SHP77 treated with DMSO at 0.1 percent for 48 hours (cell line): Measurements from ENCODE around the gene PRKN.

ENCODE experiments used
- DNase-seq: peaks from one replicate; lab custom pipeline; 2025; lab: John Stamatoyannopoulos, UW

PRKN gene

DNA sequence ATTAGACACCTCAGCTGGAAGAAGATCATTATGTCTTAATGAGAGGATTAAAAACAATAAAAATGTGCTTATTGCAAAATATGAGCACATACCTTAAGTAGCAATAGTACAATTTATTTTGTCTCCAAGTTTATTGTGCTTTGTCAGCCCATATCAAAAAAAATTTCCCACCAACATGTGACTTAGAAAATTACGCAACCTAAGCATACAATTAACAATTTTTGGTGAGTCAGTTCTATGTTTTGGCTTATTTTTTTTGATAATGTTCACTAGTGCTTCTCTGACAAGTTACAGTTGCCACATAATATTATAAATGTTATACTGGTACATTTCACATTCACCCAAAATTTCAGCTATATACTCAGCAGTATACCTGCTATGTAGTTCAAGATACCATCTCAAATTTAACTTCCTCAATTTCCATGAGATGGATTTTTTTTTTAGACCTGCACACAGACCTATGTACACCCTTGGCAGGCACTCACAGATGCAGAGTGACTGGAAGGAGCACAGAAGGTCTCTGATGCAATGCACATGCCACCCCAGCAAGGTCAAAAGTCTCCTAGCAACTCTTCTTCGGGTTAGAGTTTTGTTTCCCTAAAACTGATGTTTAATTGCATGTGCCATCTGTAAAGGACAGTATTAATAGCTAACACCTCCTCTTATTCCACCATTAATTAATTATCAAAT is 112.4 kb downstream of the PRKN start:
- no peak for DNase-seq

DNA sequence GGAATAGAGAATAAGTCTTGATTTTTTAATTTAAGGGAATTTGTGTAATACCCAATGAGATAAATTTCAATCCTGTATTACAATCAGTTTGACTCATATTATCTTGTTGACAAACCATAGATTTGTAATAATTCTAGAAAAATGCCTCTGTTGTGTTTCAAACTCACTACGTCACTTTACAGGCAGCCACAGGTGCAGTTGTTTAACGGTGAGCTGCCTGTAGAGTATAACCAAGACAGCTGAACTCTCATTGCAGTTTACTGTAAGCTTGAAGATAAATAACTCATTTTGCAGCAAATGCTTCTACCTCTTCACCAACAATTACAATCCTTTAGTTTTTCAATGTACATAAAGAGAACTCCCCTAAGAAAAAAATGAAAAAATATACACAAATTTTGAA is 114.3 kb downstream of the PRKN start:
- DNase-seq: no peak

GRCh38 chr6:162612613-162613012 is 115.0 kb downstream of the PRKN start:
- no peak for DNase-seq

DNA sequence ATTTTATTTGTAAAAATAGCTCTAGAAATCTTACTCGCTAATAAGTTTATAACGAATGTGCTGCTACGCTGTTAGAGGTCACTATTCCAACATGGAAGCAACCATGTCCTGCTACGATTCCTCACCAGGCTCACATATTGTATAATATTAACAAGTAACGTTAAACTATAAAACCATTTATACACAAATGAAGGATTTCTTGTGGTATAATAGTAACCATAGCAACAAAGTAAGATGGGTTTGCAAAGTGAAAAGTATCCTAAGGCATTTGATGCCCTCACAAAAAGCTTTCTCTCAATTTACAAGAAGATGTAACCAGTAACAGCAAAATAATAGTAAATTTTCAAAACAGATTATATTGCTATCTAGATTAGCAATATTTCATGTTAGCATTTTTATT is 117.2 kb downstream of the PRKN start:
- no peak for DNase-seq

- no peak for DNase-seq
Observed at GRCh38 chr6:162605881-162606280, 121.7 kb downstream of the PRKN start.

GRCh38 chr6:162603231-162604015 is 124.1 kb downstream of the PRKN start:
- DNase-seq: no peak

- DNase-seq: no peak
Observed at GRCh38 chr6:162602759-162603158, 124.8 kb downstream of the PRKN start.

GRCh38 chr6:162596676-162597075 is 130.9 kb downstream of the PRKN start:
- no peak for DNase-seq

- no peak for DNase-seq
Observed at GRCh38 chr6:162591517-162591916, 136.0 kb downstream of the PRKN start.

- no peak for DNase-seq
Observed at GRCh38 chr6:162581988-162582780, 145.4 kb downstream of the PRKN start.

GRCh38 chr6:162580619-162581018 is 146.9 kb downstream of the PRKN start:
- no peak for DNase-seq

DNA sequence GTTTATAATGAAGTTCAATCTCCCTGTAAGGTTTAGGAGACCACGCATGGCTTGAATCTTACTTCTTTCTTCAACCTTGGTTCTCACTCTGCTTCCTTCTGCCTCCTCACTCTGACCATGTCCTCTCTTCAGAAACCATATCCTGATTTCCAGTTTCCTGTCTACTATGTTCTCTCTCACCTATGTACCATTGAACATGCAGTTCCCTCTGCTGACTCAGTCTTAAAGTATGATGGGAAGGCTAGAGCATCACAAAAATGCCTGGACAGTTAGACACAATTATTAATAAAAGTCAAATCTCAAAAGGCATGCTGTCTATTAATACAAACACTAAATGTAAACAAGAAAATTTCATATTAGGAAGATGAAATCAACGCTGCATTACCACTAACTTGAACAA is 151.6 kb downstream of the PRKN start:
- no peak for DNase-seq

DNA sequence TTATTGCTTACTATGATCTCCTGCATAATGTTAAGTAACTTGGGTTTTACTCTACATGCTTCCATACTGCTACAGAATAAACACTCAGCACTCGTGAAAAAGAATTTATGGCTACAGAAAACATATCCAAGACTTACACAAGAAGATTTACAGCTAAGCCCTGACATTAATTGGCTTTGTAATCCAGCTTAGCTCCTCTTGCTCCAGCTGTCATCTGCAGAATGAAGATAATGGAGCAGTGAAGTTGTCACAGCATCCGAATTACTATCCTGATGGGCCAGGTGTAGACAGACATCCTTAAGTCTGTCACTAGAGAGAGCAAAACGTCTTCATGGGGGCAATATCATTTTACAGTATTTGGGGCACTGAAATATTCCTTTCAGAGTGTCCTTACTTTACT is 155.3 kb downstream of the PRKN start:
- no peak for DNase-seq

DNA sequence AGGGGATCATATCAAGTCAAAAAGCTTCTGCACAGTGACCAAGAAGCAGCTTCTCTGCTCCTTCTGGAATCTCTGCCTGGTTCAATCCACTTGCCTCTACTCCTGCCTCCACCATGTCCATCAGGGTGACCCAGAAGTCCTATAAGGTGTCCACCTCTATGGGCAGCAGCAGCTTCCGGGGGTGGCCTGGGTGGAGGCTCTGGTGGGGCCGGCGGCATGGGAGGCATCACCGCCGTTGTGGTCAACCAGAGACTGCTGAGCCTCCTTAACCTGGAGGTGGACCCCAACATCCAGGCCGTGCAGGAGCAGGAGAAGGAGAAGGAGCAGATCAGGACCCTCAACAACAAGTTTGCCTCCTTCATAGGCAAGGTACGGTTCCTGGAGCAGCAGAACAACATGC is 159.3 kb downstream of the PRKN start:
- DNase-seq: no peak

- DNase-seq: no peak
Observed at GRCh38 chr6:162562041-162562440, 165.5 kb downstream of the PRKN start.

DNA sequence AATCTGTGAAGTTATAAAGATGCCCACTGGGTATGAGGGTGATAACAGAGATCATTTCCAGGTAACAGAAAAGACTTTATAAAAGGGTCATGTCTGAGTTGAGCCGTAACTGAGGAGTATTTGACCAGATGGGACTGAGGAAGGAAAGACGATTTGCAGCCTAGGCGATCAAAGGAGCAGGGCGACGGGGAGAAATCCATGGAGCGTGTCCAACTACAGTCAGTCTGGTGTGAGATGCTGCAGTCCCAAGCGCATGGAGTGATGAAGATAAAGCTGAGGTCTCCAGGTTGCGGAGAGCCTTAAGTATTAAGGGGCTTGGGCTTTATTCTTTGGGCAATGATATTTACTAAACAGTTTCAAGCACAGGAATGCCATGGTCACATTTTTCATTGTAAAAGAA is 166.7 kb downstream of the PRKN start:
- no peak for DNase-seq

GRCh38 chr6:162554531-162554930 is 173.0 kb downstream of the PRKN start:
- DNase-seq: no peak

- no peak for DNase-seq
Observed at GRCh38 chr6:162546905-162547304, 180.7 kb downstream of the PRKN start.

- no peak for DNase-seq
Observed at GRCh38 chr6:162543221-162543620, 184.3 kb downstream of the PRKN start.

GRCh38 chr6:162541019-162541601 is 186.5 kb downstream of the PRKN start:
- no peak for DNase-seq

DNA sequence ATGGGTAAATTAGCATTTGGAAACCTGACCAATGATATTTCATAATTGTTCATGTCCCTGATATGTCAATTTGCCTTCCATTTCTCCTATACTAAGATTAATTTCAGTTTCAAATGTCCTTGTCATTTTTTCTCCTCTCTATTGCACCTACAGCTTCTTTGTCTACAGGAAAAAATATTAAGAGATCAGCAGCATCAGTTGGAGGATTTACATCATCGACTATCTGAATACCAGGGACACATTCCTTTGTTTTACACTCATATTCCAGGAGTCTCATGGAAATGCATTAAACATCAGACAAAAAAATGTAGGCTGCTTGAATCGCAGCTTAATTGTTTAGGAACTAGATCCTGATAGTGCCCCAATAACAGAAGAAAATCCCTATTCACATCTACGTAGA is 188.2 kb downstream of the PRKN start:
- DNase-seq: no peak

DNA sequence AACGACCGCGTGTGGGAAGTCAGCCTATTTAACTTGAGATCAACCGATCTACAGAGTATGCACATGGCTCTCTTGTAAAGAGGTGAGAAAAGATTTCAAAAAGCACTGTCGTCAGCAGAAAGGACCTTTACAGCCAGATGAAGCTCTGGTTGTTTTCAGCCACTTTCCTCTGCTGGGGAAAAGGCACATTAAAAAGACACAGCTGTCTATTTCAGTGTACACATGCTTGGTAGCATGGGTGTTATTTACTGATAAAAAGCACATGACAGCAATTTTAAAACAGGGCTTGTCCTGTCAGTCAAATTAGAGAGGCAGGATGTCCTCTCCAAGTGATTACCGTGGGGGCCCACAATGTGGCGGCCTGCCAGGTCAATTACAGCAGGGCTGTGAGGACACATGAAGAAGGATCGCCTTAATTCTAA is 188.9 kb downstream of the PRKN start:
- DNase-seq: peak; percentile 24

DNA sequence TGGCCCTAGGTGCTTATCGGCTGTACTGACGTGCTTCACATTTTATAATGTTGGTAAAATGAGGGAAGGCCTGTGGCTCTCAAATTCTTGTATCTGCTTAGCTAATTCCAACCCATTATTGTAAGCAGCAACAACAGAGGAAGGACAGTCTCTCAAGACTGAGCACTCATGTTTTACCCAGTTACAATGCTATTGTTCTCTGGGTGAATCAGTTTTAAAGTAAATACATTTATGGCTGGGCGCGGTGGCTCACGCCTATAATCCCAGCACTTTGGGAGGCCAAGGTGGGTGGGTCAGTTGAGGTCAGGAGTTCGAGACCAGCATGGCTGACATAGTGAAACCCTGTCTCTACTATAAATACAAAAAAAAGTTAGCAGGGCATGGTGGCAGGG is 194.6 kb downstream of the PRKN start:
- DNase-seq: no peak
